ENCODE measurements around the gene SETX.

The SETX gene

DNA sequence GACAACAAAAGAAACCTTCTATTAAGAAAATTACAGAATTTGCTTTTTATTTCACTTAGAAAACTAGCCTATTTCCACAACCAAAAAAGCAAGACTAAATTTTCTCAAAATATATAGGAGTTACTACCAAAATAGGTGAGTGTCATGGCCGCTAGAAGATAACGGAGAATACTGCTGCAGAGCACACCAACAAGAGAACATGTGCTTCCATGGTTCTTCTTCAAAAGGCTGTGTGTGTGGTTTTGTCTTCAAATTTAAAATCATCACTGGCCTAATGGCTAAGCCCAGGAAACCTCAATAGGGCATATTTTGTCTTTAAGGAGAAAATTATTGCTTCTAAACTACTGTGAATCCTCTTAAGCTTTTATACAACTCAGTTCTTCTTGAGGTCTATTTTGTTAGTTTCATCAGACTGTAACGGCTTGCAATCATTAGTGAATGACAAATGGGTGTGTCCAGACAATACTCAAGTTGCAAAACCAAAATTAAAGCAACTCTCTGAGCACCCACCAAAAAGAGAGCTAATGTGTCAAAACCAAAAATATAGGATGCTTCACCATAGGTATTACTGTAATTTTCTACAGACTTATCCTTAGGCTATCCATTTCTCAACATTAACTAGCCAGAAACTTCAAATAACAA, 3.3 kb downstream of the SETX start:
- DNase-seq (ENCODE audit: low read depth in 3 of 3): no peak

- DNase-seq (ENCODE audit: low read depth in 3 of 3): no peak
Measured at GRCh38 chr9:132350861-132351315, 3.9 kb downstream of the SETX start.

- no peak for DNase-seq (ENCODE audit: low read depth in 3 of 3)
Measured at GRCh38 chr9:132348676-132349075, 6.1 kb downstream of the SETX start.

DNA sequence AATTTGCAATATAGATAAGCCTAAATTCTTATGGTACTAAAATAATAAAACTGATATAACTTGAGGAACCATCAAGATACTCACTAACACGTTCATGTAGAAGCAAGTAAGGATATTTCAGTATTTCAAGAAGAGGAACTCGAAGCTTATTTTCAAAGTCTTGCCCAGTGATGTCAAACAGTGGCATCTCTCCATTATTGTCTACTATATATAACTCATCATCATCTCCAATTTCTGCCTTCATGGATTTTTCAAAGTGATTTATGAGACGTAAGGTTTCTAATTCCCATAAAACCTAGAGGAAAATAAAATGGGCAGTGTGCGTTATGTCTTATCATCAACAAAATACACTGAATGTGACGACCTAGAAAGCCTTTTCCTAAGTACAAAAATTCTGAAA, 8.6 kb downstream of the SETX start:
- DNase-seq (ENCODE audit: low read depth in 3 of 3): no peak

- DNase-seq (ENCODE audit: low read depth in 3 of 3): no peak
Measured at GRCh38 chr9:132341177-132341840, 13.5 kb downstream of the SETX start.

GRCh38 chr9:132334364-132334763, 20.4 kb downstream of the SETX start:
- DNase-seq (ENCODE audit: low read depth in 3 of 3): no peak

- DNase-seq (ENCODE audit: low read depth in 3 of 3): no peak
Measured at GRCh38 chr9:132333556-132333955, 21.2 kb downstream of the SETX start.

DNA sequence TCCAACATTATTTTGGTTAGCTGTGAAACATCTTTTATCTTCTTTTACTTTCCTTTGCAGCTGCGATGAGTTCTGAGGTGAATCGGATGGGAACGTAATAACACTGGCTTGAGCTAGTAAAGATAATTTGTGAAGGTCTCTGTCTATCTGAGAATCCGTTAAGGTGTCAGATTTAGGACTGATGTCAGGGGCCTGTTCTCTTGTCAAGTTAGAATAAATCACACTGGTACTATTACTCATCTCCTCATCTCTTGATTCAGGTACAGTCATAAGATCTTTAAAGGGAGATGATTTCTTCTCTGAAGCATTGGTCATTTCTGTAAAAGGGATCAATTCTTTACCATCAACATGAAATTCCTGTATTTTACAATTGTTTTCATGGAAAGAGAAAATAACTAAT, 26.2 kb downstream of the SETX start:
- DNase-seq (ENCODE audit: low read depth in 3 of 3): no peak

- no peak for DNase-seq (ENCODE audit: low read depth in 3 of 3)
Measured at GRCh38 chr9:132327537-132327936, 27.2 kb downstream of the SETX start.

DNA sequence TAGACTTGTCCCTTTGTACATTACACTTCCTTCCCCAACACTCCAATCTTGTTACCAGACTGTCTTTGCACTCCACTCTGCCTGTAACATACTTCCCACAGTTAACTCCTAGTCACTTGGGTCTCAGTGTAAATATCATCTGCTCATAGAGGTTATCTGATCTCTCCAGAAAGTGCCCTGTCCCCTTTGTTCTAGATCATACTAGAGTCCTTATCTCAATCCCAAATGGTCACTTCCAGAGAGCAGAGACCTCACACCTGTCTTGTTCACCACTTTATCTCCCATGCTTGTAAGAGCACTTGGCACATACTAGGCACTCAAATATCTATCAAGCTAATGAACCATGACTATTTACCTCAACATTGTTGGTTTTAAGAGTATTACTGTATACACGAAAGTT, 30.4 kb downstream of the SETX start:
- DNase-seq (ENCODE audit: low read depth in 3 of 3): no peak

- DNase-seq (ENCODE audit: low read depth in 3 of 3): no peak
Measured at GRCh38 chr9:132319421-132320110, 35.2 kb downstream of the SETX start.

DNA sequence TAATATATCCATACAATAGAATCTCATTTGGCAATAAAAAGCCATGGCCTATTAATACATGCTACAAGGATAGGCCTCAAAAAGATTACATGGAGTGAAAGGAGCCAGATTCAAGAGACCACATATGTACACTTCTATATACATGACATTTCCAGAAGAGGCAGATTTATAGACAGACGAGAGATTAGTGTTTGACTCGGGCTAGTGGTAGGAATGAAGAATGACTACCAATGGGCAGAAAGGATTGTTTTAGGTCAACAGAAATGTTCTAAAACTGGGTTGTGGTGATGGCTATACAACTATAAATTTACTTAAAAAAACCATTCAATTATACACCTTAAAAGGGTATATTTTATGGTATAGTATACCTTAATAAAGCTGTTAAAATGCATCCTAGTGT, 41.9 kb downstream of the SETX start:
- DNase-seq (ENCODE audit: low read depth in 3 of 3): no peak

- DNase-seq (ENCODE audit: low read depth in 3 of 3): no peak
Measured at GRCh38 chr9:132312426-132312825, 42.4 kb downstream of the SETX start.

GRCh38 chr9:132311978-132312377, 42.8 kb downstream of the SETX start:
- no peak for DNase-seq (ENCODE audit: low read depth in 3 of 3)

DNA sequence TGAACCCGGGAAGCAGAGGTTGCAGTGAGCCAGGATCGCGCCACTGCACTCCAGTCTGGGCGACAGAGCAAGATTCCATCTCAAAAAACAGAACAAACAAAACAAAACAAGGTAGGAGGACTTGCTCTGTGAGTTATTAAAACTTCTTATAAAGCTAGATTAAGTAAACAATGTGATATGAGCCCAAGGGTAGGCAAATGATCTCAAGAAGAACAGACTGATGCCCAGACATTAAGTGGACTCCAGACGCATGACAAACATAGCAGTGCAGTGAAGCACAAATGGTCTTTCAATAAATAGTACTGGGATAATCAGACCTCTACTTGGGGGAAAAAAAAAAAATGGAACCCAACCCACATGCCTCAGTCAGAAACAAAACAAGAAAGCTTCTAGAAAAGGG, 45.7 kb downstream of the SETX start:
- no peak for DNase-seq (ENCODE audit: low read depth in 3 of 3)

GRCh38 chr9:132301521-132301920, 53.3 kb downstream of the SETX start:
- DNase-seq (ENCODE audit: low read depth in 3 of 3): no peak

- DNase-seq (ENCODE audit: low read depth in 3 of 3): no peak
Measured at GRCh38 chr9:132299221-132299620, 55.6 kb downstream of the SETX start.

DNA sequence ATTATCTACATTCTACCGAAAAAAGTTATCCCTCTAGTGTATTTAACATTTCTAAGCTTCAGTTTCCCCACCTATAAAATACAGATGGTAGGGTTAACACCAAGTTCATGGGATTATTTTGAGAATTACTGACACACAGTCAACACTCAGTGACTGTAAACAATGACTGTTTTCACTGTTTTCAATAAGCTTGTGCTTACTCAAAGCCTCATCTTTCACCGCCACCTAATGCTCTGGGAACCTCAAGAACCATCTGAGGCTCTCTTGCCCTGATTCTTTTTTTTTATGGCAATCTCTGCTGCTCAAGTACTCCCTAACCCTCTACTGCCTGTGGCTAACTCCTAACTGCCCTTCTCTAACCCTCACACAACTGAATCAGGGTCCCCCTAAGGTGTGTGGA, 59.6 kb downstream of the SETX start:
- DNase-seq (ENCODE audit: low read depth in 3 of 3): no peak

DNA sequence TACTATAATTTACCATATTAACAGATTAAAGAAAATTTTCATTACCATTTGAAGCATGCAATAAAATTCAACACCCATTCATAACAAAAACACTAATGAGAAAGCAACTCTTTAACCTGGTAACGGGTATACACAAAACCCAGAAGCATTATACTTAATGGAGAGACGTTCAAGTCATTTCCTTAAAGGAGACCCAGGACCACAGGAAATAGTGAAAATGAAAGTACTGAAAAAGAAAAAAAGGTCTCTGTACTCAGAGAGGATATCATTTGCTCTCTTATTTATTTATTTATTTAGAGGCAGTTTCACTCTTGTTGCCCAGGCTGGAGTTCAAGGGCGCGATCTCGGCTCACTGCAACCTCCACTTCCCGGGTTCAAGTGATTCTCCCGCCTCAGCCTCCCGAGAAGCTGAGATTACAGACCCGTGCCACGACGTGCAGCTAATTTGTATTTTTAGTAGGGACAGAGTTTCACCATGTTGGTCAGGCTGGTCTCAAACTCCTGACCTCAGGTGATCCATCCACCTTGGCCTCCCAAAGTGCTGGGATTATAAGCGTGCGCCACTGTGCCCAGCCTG, 61.6 kb downstream of the SETX start:
- DNase-seq (ENCODE audit: low read depth in 3 of 3): no peak

DNA sequence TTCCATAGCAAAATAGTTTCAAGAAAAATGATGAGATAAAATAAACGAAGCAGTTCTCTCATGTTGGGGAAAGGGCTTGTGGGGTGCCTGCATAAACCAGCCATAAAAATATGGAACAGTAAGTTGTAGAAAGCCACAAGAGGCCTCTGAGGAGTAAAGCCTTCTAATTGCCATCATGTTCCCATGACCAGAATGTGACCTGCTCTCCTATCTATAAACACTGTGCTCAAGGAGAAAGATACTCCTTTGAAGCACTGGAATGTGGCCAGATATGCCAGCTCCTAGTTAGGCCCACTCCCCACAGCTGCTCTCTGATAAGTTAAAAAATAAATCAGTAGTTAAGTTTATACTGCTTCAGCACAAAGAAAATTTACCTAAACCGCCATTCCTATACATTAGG, 65.8 kb downstream of the SETX start:
- no peak for DNase-seq (ENCODE audit: low read depth in 3 of 3)

GRCh38 chr9:132288361-132288760, 66.4 kb downstream of the SETX start:
- DNase-seq (ENCODE audit: low read depth in 3 of 3): no peak

- no peak for DNase-seq (ENCODE audit: low read depth in 3 of 3)
Measured at GRCh38 chr9:132287256-132287760, 67.5 kb downstream of the SETX start.

- no peak for DNase-seq (ENCODE audit: low read depth in 3 of 3)
Measured at GRCh38 chr9:132283863-132284262, 70.9 kb downstream of the SETX start.
